ENCODE measurements around the gene MYO10.

- TF ChIP-seq ZNF175 (tag by site-specific recombination; IDR thresholded peaks at IDR 0.05): no peak
- TF ChIP-seq ZBTB20 (tag by site-specific recombination; IDR thresholded peaks at IDR 0.05): no peak
- no peak for TF ChIP-seq ZSCAN16 (tag by site-specific recombination; IDR thresholded peaks at IDR 0.05)
- TF ChIP-seq RBAK (tag by site-specific recombination; IDR thresholded peaks at IDR 0.05): no peak
- no peak for TF ChIP-seq ZBTB11 (tag by site-specific recombination; conservative IDR thresholded peaks at IDR 0.05; ENCODE audit: low read depth)
- TF ChIP-seq SCRT2 (tag by site-specific recombination; IDR thresholded peaks at IDR 0.05): no peak
- no peak for TF ChIP-seq ZNF148 (tag by site-specific recombination; IDR thresholded peaks at IDR 0.05; ENCODE audit: borderline replicate concordance)
- TF ChIP-seq ZNF138 (tag by site-specific recombination; IDR thresholded peaks at IDR 0.05; ENCODE audit: borderline replicate concordance): no peak
- no peak for TF ChIP-seq ZSCAN4 (tag by site-specific recombination; IDR thresholded peaks at IDR 0.05)
- no peak for TF ChIP-seq REST (tag by site-specific recombination; IDR thresholded peaks at IDR 0.05)
- no peak for TF ChIP-seq CTCF (tag by site-specific recombination; IDR thresholded peaks at IDR 0.05)
- TF ChIP-seq PRDM10 (tag by site-specific recombination; IDR thresholded peaks at IDR 0.05): no peak
- TF ChIP-seq ZBTB49 (tag by site-specific recombination; IDR thresholded peaks at IDR 0.05; ENCODE audit: low read depth): no peak
Observed at GRCh38 chr5:16665601-16666000, 270.5 kb downstream of the MYO10 start.
